Measurements from ENCODE around the gene FGF2.

GRCh38 chr4:122803788-122804208 is 22.8 kb upstream of the FGF2 start:
- TF ChIP-seq, protein P1, sequence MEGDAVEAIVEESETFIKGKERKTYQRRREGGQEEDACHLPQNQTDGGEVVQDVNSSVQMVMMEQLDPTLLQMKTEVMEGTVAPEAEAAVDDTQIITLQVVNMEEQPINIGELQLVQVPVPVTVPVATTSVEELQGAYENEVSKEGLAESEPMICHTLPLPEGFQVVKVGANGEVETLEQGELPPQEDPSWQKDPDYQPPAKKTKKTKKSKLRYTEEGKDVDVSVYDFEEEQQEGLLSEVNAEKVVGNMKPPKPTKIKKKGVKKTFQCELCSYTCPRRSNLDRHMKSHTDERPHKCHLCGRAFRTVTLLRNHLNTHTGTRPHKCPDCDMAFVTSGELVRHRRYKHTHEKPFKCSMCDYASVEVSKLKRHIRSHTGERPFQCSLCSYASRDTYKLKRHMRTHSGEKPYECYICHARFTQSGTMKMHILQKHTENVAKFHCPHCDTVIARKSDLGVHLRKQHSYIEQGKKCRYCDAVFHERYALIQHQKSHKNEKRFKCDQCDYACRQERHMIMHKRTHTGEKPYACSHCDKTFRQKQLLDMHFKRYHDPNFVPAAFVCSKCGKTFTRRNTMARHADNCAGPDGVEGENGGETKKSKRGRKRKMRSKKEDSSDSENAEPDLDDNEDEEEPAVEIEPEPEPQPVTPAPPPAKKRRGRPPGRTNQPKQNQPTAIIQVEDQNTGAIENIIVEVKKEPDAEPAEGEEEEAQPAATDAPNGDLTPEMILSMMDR (IDR thresholded peaks at IDR 0.05), result no peak
- no peak for TF ChIP-seq POLR2A (IDR thresholded peaks at IDR 0.05)
- no peak for TF ChIP-seq EP300 (IDR thresholded peaks at IDR 0.05)

All from tibial nerve (tissue), 4 donors.